Sigmoid colon (tissue), 7 donors: ENCODE measurements around the gene PLXNB2. TPM values are rescaled to one million over a fixed set of nuclear protein-coding genes. Genes with fewer than 3 reads are reported as not detected.

Experiments used
- DNase-seq: peaks from one replicate; pipeline ENCODE4 v3.0.0-alpha.2; 2019
- H3K27ac ChIP-seq, 4 donors: fragments of 200-600 bp; sonication (generic); one replicate each; pipeline ENCODE4 v1.5.1; 2016 to 2019; ENCODE audit warnings: mild to moderate bottlenecking in 1 of 4
- H3K27me3 ChIP-seq, 3 donors: fragments of 200-600 bp; sonication (generic); one replicate each; pipeline ENCODE4 v1.5.1; 2019; ENCODE audit warnings: mild to moderate bottlenecking in 1 of 3
- H3K36me3 ChIP-seq, 4 donors: fragments of 200-600 bp; sonication (generic); one replicate each; pipeline ENCODE4 v1.5.1; 2016 to 2019
- H3K4me1 ChIP-seq, 4 donors: fragments of 200-600 bp; sonication (generic); one replicate each; pipeline ENCODE4 v1.5.1; 2017 to 2019
- H3K4me3 ChIP-seq, 4 donors: fragments of 200-600 bp; sonication (generic); one replicate each; pipeline ENCODE4 v1.5.1; 2017 to 2019; ENCODE audit warnings: mild to moderate bottlenecking in 2 of 4, moderate library complexity in 1 of 4
- H3K9me3 ChIP-seq, 4 donors: fragments of 200-600 bp in 3 of 4; sonication (generic) in 3 of 4; one replicate each; pipeline versions ENCODE4 v1.5.1 to v1.6.1; 2013 to 2019
- EP300 ChIP-seq, 4 donors: sonication (generic); formaldehyde crosslinking; IDR thresholded peaks; one replicate each; pipeline ENCODE4 v1.6.1; 2017; ENCODE audit warnings: antibody characterized with exemption in 4 of 4
- POLR2A ChIP-seq, 2 donors: fragments of 450-650 bp; IDR thresholded peaks; one replicate each; pipeline ENCODE4 v1.6.1; 2016; ENCODE audit warnings: antibody characterized with exemption in 2 of 2, mild to moderate bottlenecking in 2 of 2, moderate library complexity in 2 of 2
- POLR2AphosphoS5 ChIP-seq, 4 donors: sonication (generic); formaldehyde crosslinking; IDR thresholded peaks; one replicate each; pipeline ENCODE4 v1.6.1; 2017; ENCODE audit warnings: antibody characterized with exemption in 4 of 4
- WGBS, 2 donors: extraction: QIAGEN DNeasy Blood & Tissue Kit; methylation state at CpG; one replicate each; pipeline ENCODE4 v1.1.7; 2013; 5-methylcytosine and 5-hydroxymethylcytosine counted together
- intact Hi-C: fragments of 100-400 bp; cut with DNase I; formaldehyde crosslinking; loops from one replicate; pipeline ENCODE4 v1.15.1; 2023
- polyA plus RNA-seq, 3 donors: library from polyadenylated mRNA; stranded (reverse); fragments of 200-250 nt; gene quantifications; one replicate each; pipeline ENCODE4 v1.2.3, GENCODE V29; 2013
- total RNA-seq, 4 donors: library from RNA; depleted of rRNA; stranded (reverse); fragments of >200 nt; gene quantifications; one replicate each; pipeline ENCODE4 v1.1.0, GENCODE V29; 2016
- TF ChIP-seq, protein P1 (sequence below), 4 experiments: fragments of 450-650 bp in 3 of 4; fragments of 200-600 bp in 1 of 4; IDR thresholded peaks; one replicate each; pipeline ENCODE4 v1.5.1; 2016 to 2019; ENCODE audit warnings: antibody characterized with exemption in 4 of 4, mild to moderate bottlenecking in 3 of 4, moderate library complexity in 2 of 4
- donor health status: healthy with polysubstance abuse.
- donor health status: Bipolar disorder and iron deficiency.
- donor health status: healthy.

The PLXNB2 gene
- total and polyA plus RNA-seq, 7 donors: 18.6 to 150 (median 67.5) TPM

DNA sequence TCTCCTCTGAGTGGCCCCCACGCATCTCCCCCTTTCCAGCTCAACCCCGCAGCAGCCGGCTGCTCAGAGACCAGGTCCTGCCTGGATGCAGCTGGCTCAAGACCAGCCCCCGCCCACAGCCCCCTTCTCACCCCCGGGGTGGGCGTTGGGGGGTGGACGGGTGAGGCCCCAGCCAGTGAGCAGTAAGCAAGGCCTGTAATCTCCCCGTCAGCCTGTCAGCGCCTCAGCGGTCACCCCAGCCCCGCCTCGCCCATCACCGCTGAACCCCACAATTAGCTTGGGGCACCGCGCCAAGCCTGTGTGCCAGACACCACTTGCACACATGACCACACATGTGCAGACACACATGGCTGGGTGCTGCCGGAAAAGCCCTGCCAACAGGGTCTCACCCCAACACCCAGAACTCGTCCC lies 5.9 kb downstream of the PLXNB2 start:
- TF ChIP-seq EP300 (IDR thresholded peaks at IDR 0.05) (no peak), POLR2AphosphoS5 (IDR thresholded peaks at IDR 0.05) (no peak), POLR2A (IDR thresholded peaks at IDR 0.05) (no peak)
- TF ChIP-seq, protein P1, sequence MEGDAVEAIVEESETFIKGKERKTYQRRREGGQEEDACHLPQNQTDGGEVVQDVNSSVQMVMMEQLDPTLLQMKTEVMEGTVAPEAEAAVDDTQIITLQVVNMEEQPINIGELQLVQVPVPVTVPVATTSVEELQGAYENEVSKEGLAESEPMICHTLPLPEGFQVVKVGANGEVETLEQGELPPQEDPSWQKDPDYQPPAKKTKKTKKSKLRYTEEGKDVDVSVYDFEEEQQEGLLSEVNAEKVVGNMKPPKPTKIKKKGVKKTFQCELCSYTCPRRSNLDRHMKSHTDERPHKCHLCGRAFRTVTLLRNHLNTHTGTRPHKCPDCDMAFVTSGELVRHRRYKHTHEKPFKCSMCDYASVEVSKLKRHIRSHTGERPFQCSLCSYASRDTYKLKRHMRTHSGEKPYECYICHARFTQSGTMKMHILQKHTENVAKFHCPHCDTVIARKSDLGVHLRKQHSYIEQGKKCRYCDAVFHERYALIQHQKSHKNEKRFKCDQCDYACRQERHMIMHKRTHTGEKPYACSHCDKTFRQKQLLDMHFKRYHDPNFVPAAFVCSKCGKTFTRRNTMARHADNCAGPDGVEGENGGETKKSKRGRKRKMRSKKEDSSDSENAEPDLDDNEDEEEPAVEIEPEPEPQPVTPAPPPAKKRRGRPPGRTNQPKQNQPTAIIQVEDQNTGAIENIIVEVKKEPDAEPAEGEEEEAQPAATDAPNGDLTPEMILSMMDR (IDR thresholded peaks at IDR 0.05): no peak
- DNase-seq: no peak
- 40 to 45% methylated on average over 17 of the region's 17 CpGs for WGBS, 2 donors
- Histone ChIP-seq H3K4me1 (peaks cover 3 to 98% (median 96%) of the 10 kb centered on the region in 4 donors), H3K36me3 (no peaks in the 10 kb centered on the region), H3K4me3 (peak overlapping the region in 1 of 4 donors; percentile 6), H3K9me3 (no peaks in the 10 kb centered on the region), H3K27me3 (no peaks in the 10 kb centered on the region), H3K27ac (peak overlapping the region; percentile 89 to 96 (median 90))
- intact Hi-C loops: no loop called here

DNA sequence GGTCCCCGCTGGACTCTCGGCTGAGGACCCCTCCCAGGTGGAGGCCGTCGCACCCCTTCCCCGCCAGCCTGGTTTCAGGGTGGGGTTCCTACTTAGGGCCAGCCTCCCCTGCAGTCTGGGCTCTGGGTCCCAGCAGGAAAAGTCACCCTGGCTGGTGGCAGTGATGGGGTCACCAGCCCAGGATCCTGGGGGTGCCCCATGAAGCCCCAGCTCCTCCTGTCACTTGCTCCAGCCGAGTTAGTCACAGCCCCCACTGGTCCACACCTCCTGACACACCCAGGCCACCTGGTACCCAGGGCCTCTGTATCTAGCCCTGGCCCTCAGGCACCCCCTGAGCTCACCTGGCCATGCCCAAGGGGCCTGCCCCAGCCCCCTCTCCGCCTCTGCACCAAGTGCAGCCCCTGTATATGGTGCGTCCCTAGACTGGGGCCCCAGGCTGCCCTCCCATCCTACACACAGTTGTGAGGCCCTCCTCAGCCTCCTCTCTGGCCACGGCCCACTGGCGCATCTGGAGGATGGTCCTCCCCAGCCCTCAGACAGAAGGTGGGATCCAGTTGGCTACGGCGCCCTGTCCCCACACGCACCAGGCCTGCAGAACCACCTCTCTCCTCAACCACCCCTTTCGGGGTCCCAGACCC lies 6.7 kb downstream of the PLXNB2 start:
- peak overlapping the region; percentile 89 to 96 (median 90) for H3K27ac ChIP-seq
- H3K4me1 ChIP-seq: peaks cover 3 to 97% (median 94%) of the 10 kb centered on the region in 4 donors
- intact Hi-C loops: no loop called here
- DNase-seq: no peak
- H3K9me3 ChIP-seq: no peaks in the 10 kb centered on the region
- peak overlapping the region in 3 of 4 donors; percentile 35 to 40 (median 40) for H3K4me3 ChIP-seq
- no peaks in the 10 kb centered on the region for H3K36me3 ChIP-seq
- TF ChIP-seq, protein P1 (IDR thresholded peaks at IDR 0.05): no peak
- TF ChIP-seq EP300 (IDR thresholded peaks at IDR 0.05): no peak
- no peak for TF ChIP-seq POLR2A (IDR thresholded peaks at IDR 0.05)
- TF ChIP-seq POLR2AphosphoS5 (IDR thresholded peaks at IDR 0.05): no peak
- 62 to 82% methylated on average over 14 of the region's 14 CpGs for WGBS, 2 donors
- H3K27me3 ChIP-seq: no peaks in the 10 kb centered on the region

DNA sequence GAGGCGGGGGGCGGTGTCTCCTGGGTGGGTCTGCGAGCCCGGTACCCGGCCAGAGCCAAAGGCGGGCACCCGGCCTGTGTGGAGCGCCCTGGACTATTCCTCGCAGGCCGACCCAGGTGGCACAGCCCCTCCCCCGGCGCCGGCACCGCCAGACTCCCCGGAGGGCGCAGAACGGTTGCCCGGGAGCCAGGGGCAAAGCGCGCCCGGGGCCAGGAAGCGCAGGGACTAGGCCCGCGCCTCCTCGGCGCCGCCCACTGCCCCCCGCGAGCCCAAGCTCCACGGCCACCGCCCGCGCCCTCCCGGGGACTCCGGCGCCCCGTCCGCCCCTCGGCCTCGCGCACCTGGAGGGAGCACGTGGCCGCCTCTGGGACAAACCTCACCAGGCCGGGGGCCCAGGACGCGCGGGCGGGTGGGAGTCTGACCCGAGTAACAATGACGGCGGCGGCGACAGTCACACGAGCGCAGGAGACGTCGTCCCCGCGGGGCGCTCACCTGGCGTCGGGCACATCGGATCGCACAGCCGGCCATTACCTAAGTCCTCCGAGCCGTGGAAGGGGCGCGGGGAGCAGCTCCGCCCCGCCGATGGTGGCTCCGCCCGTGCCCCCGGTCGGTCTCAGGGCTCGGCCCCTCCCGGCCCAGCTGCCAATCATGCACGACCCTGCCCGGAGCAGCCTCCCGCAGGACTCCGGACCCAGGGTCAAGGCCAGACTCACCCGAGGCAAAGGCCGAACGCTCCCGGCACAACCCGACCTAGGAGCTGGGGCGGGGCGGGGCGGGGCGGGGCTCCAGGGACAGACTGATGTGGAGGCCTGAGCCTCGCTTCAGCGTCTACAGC lies 7.4 kb downstream of the PLXNB2 start:
- Histone ChIP-seq H3K27ac (peak overlapping the region; percentile 33 to 96 (median 90)), H3K4me1 (peaks cover 3 to 93% (median 86%) of the 10 kb centered on the region in 4 donors), H3K4me3 (peak overlapping the region; percentile 1 to 40 (median 38)), H3K9me3 (no peaks in the 10 kb centered on the region), H3K36me3 (no peaks in the 10 kb centered on the region), H3K27me3 (no peaks in the 10 kb centered on the region)
- no peak for DNase-seq
- WGBS, 2 donors: 7 to 30% methylated on average over 93 of the region's 93 CpGs
- TF ChIP-seq, protein P1 (IDR thresholded peaks at IDR 0.05): no peak
- intact Hi-C loops: no loop called here

DNA sequence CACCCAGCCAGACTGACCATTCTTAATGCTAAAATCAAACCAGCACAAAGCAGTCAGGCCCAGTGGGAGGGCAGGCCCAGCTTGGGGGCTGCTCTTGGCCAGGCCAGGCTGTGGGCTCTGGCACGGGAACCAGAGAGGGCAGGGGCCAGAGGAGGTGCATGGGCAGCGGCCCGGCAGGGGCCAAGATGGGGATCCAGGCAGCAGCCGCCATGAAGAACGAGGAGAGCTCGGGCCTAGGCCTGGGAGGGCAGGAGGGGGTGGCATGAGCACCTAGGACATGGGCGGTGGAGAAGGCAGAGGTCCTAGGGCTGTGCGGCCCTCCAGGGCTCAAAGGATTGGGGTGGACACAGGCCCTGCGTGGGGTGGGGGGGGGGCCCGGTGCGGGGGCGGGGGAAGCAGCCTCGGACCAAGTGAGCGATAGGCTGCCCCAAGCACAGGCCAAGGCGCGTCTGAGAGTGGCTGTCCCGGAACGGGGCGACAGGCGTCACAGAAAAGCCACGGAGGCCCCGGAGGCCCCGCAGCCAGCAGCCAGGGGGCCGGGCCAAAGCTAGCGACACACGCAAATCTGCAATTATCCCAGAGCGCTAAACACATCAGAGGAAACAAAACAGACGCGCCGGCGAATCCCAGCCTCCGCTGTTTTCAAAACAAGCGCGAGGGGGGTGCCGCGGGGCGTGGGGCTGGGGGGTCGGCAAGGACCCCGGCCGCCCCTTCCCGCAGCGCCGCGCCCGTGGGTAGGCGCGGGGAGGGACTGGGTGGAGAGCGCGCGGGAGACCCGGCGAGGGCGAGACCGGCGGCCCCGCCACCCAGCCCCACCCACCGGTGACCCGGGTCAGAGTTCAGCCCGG lies 8.3 kb downstream of the PLXNB2 start:
- intact Hi-C loops: no loop called here
- no peaks in the 10 kb centered on the region for H3K36me3 ChIP-seq
- TF ChIP-seq, protein P1 (IDR thresholded peaks at IDR 0.05): no peak
- no peak for TF ChIP-seq EP300 (IDR thresholded peaks at IDR 0.05)
- TF ChIP-seq POLR2A (IDR thresholded peaks at IDR 0.05): no peak
- TF ChIP-seq POLR2AphosphoS5 (IDR thresholded peaks at IDR 0.05): no peak
- no peaks in the 10 kb centered on the region for H3K27me3 ChIP-seq
- H3K9me3 ChIP-seq: no peaks in the 10 kb centered on the region
- peak overlapping the region; percentile 1 to 40 (median 38) for H3K4me3 ChIP-seq
- WGBS, 2 donors: 20 to 32% methylated on average over 59 of the region's 59 CpGs
- DNase-seq: no peak
- H3K4me1 ChIP-seq: peaks cover 3 to 92% (median 86%) of the 10 kb centered on the region in 4 donors
- peak overlapping the region; percentile 33 to 96 (median 90) for H3K27ac ChIP-seq
